Osteocyte (in vitro differentiated cells): ENCODE data around the gene ACHE. TPM values are rescaled to one million over a fixed set of nuclear protein-coding genes. Genes with fewer than 3 reads are reported as not detected.

Source experiments
- DNase-seq: peaks from one replicate; pipeline ENCODE4 v3.0.0; 2021; ENCODE audit warnings: mixed read lengths; ENCODE audit not compliant: unreplicated experiment; ENCODE audit errors: extremely low spot score
- H3K27ac Mint-ChIP-seq: one replicate; pipeline ENCODE4 v1.8.0; 2021; ENCODE audit warnings: mild to moderate bottlenecking, mixed read lengths; ENCODE audit not compliant: unreplicated experiment
- H3K27me3 Mint-ChIP-seq: one replicate; pipeline ENCODE4 v1.8.0; 2021; ENCODE audit warnings: mixed read lengths; ENCODE audit not compliant: unreplicated experiment
- H3K36me3 Mint-ChIP-seq: one replicate; pipeline ENCODE4 v1.8.0; 2021; ENCODE audit warnings: mixed read lengths; ENCODE audit not compliant: unreplicated experiment
- H3K4me1 Mint-ChIP-seq: one replicate; pipeline ENCODE4 v1.8.0; 2021; ENCODE audit warnings: mixed read lengths; ENCODE audit not compliant: unreplicated experiment
- H3K4me3 Mint-ChIP-seq: one replicate; pipeline ENCODE4 v1.8.0; 2021; ENCODE audit warnings: mild to moderate bottlenecking, moderate library complexity, mixed read lengths; ENCODE audit not compliant: unreplicated experiment
- H3K9me3 Mint-ChIP-seq: one replicate; pipeline ENCODE4 v1.8.0; 2021; ENCODE audit warnings: mixed read lengths; ENCODE audit not compliant: unreplicated experiment
- microRNA-seq: library from miRNA; unstranded; fragments of <30 nt; microRNA quantifications from one replicate; pipeline ENCODE4 v1.1.0, GENCODE V29; 2020; ENCODE audit not compliant: unreplicated experiment
- total RNA-seq: library from RNA; stranded (reverse); gene quantifications from 2 replicates; pipeline ENCODE4 v1.2.1, GENCODE V29; 2021
- TF ChIP-seq, protein P1 (sequence below): fragments of 200-600 bp; sonication (generic); IDR thresholded peaks from 2 replicates; pipeline ENCODE4 v1.5.0; 2021; ENCODE audit warnings: antibody characterized with exemption, mild to moderate bottlenecking, moderate library complexity

Gene ACHE
- total RNA-seq, 1 donor from 2014 or later, result 2.2 TPM

DNA sequence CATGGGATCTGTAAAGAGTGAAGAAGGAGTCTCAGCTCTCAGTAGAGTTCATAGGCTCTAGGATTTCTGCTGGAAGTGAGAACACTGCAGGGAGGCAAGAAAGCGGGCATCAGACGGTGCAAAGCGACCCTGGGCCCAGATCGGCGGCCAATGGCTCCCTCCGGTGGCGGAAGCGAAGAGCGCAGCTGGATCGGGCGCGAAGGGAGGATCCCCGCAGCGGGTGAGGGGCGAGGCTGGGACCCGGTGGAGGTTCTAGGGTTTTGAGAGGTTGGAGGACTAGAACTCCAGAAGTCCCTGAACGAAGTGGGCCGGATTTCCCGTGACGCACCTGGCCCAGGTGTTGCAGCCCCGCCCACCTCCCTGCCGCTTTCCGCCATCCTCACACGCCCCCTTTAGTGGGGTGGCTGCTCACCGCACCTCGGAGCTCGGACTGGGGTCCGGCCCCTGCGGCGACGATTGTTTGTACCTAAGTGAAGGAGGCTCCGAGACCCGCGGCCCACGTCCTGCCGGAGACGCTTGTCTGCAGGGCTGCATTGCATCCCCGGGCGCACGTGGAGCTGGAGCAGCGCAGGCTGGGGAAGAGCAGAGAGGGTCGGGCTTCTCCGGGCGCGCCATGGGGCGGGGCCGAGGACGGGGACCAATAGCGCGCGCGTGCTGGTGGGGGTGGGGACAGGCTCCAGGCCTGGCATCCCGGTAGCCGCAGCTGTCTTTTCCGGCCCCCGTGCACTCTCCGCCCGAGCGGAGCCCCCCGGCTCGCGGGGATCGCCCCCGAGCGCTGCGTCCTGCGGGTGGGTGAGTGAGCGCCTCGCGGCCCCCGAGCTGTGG is 43.4 kb downstream of the ACHE start, which contains the start of gene SLC12A9:
Gene SLC12A9 (plus strand): TSS at position 666 of the 825 bp plus-strand sequence. CDS start 1,485 bp downstream, outside the sequence.
- H3K4me3 Mint-ChIP-seq, result peak within 1 kb of the TSS; percentile 86
- no peaks in the 10 kb centered on the region for H3K9me3 Mint-ChIP-seq
- no peak within 1 kb of the TSS for H3K27ac Mint-ChIP-seq
- peaks cover 13% of the 10 kb centered on the region for H3K4me1 Mint-ChIP-seq
- no peaks in the 10 kb centered on the region for H3K27me3 Mint-ChIP-seq
- TF ChIP-seq, protein P1, sequence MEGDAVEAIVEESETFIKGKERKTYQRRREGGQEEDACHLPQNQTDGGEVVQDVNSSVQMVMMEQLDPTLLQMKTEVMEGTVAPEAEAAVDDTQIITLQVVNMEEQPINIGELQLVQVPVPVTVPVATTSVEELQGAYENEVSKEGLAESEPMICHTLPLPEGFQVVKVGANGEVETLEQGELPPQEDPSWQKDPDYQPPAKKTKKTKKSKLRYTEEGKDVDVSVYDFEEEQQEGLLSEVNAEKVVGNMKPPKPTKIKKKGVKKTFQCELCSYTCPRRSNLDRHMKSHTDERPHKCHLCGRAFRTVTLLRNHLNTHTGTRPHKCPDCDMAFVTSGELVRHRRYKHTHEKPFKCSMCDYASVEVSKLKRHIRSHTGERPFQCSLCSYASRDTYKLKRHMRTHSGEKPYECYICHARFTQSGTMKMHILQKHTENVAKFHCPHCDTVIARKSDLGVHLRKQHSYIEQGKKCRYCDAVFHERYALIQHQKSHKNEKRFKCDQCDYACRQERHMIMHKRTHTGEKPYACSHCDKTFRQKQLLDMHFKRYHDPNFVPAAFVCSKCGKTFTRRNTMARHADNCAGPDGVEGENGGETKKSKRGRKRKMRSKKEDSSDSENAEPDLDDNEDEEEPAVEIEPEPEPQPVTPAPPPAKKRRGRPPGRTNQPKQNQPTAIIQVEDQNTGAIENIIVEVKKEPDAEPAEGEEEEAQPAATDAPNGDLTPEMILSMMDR, result peak; percentile 99
- H3K36me3 Mint-ChIP-seq, result no peaks in the 10 kb centered on the region
- DNase-seq, result peak; percentile 96

DNA sequence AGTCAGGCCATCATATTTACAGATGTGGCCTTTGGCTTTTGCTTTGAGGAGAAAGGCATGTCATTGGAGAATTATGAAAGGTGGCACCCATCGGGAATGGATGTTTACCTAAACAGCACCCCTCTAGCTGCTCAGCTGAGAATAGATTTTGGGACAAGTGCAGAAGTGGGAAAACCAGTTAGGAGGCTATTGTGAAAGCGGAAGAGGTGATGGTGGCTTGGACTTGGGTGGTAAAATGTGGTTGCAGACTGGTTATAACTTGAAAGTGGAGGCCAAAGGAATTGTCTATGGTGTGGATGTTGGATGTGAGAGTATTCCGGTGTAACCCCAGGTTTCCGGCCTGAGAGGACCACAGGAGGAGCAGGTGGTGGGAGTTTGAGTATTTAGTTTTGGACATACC is 48.3 kb downstream of the ACHE start:
- TF ChIP-seq, protein P1, result no peak
- Mint-ChIP-seq H3K36me3 (no peaks in the 10 kb centered on the region), H3K27me3 (no peaks in the 10 kb centered on the region), H3K27ac (no peak overlapping the region), H3K9me3 (no peaks in the 10 kb centered on the region), H3K4me1 (peaks cover 4% of the 10 kb centered on the region), H3K4me3 (no peak overlapping the region)
- no peak for DNase-seq

DNA sequence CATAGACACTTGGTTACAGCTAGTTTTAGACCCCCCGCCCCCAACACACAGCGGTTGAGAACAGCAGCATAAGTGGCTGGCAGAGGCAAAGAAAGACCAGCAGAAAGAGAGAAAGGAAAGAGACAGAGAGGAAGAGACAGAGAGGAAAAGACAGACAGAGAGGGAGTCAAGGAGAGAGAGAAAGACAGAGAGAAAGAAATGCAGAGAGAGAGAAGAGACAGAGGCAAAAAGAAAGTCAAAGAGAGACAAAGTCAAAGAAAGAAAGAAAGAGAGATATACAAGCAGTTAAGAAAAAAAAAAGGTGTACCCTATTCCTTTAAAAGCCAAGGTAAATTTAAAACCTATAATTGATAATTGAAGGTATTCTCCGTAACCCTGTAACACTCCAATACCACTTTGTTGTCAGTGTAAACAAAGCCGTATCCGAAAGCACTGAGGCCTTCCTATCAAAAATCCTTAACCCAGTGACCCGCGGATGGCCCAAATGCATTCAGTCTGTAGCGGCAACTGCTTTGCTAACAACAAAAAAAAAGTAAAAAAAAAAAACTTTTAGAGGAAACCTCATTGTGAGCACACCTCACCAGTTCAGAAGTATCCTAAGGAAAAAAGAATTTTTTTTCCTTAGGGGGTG is 55.1 kb downstream of the ACHE start:
- no peaks in the 10 kb centered on the region for H3K36me3 Mint-ChIP-seq
- TF ChIP-seq, protein P1, result no peak
- H3K4me1 Mint-ChIP-seq, result peaks cover 15% of the 10 kb centered on the region
- H3K27me3 Mint-ChIP-seq, result no peaks in the 10 kb centered on the region
- H3K27ac Mint-ChIP-seq, result no peak overlapping the region
- DNase-seq, result no peak
- no peak overlapping the region for H3K4me3 Mint-ChIP-seq
- H3K9me3 Mint-ChIP-seq, result no peaks in the 10 kb centered on the region

Small RNAs within 50 kb of the gene (microRNA-seq; reads per million reads assigned to microRNA genes)
- gene MIR6875, result 1.6 reads per million

Other genes starting within 250 kb of the ACHE start
- not detected in 2 replicates for gene ACTL6B, start 239.4 kb downstream of the ACHE start, total RNA-seq
- 229 and 251 TPM in 2 replicates for gene GNB2, start 222.1 kb downstream of the ACHE start, total RNA-seq
- 56.3 and 64.6 TPM in 2 replicates for gene GIGYF1, start 201.6 kb downstream of the ACHE start, total RNA-seq
- 19.3 and 26.3 TPM in 2 replicates for gene POP7, start 189.8 kb downstream of the ACHE start, total RNA-seq
- gene EPO, start 175.4 kb downstream of the ACHE start, total RNA-seq, result not detected in 2 replicates
- gene ZAN, start 162.3 kb downstream of the ACHE start, total RNA-seq, result not detected in 2 replicates
- gene EPHB4, start 68.4 kb downstream of the ACHE start, total RNA-seq, result 88.9 and 91.9 TPM in 2 replicates
- 32.1 and 32.4 TPM in 2 replicates for gene SLC12A9, start 43.2 kb downstream of the ACHE start, total RNA-seq
- gene TRIP6, start 28.5 kb downstream of the ACHE start, total RNA-seq, result 123 and 126 TPM in 2 replicates
- gene SRRT, start 20.8 kb downstream of the ACHE start, total RNA-seq, result 159 and 162 TPM in 2 replicates
- 2.9 and 3.7 TPM in 2 replicates for gene UFSP1, start 6.2 kb downstream of the ACHE start, total RNA-seq
- not detected in 2 replicates for gene MUC3A, start 53.6 kb upstream of the ACHE start, total RNA-seq
- gene MUC12, start 73.7 kb upstream of the ACHE start, total RNA-seq, result not detected in 2 replicates
- gene MUC17, start 124.2 kb upstream of the ACHE start, total RNA-seq, result not detected in 2 replicates
- gene TRIM56, start 189.6 kb upstream of the ACHE start, total RNA-seq, result 36.5 and 42.2 TPM in 2 replicates
- 266 and 328 TPM in 2 replicates for gene SERPINE1, start 231.2 kb upstream of the ACHE start, total RNA-seq